H1 (cell line): ENCODE results near the gene ASTN2. TPM values are rescaled to one million over a fixed set of nuclear protein-coding genes. Genes with fewer than 3 reads are reported as not detected.
A peak's percentile ranks its signal among the peaks of the same experiment; 100 is the strongest.

ENCODE experiments used
- CTCF ChIA-PET: fragments of 300-600 bp; sonication (Branson Sonifier 250); formaldehyde crosslinking; loops from one replicate; lab custom pipeline; 2021; ENCODE audit not compliant: partially characterized antibody; lab: Charles Lee
- POLR2A ChIA-PET: fragments of 300-600 bp; sonication (Branson Sonifier 250); formaldehyde crosslinking; loops from one replicate; lab custom pipeline; 2021; ENCODE audit warnings: inconsistent platforms; ENCODE audit not compliant: partially characterized antibody; lab: Charles Lee
- DNase-seq, 2 experiments: peaks; one replicate each; pipeline versions ENCODE4 v3.0.0 to v3.0.0-alpha.2; 2010 to 2022; ENCODE audit warnings: low spot score in 2 of 2, low read depth in 1 of 2, mixed read lengths in 1 of 2
- FAIRE-seq: peaks from 2 replicates; lab custom pipeline; 2011; peaks lifted over from hg19 to GRCh38; lab: Jason Lieb, UNC
- H2AFZ ChIP-seq: 2 replicates; pipeline ENCODE4 v1.8.1; 2012; ENCODE audit warnings: low read length, inconsistent platforms
- H2AK5ac ChIP-seq: 2 replicates; pipeline ENCODE4 v1.6.1; 2013; ENCODE audit warnings: low read depth, low read length
- H2BK120ac ChIP-seq: replicated peaks from 2 replicates; pipeline ENCODE3; 2013; ENCODE audit warnings: low read depth, low read length, inconsistent platforms
- H2BK12ac ChIP-seq: 2 replicates; pipeline ENCODE4 v1.6.1; 2013; ENCODE audit warnings: low read depth, low read length
- H2BK15ac ChIP-seq: 2 replicates; pipeline ENCODE4 v1.6.1; 2013; ENCODE audit warnings: low read length
- H2BK20ac ChIP-seq: 2 replicates; pipeline ENCODE4 v1.6.1; 2013; ENCODE audit warnings: low read length
- H2BK5ac ChIP-seq: 2 replicates; pipeline ENCODE4 v1.6.1; 2013; ENCODE audit warnings: low read depth, low read length
- H3K14ac ChIP-seq: 2 replicates; pipeline ENCODE4 v1.6.1; 2013; ENCODE audit warnings: inconsistent platforms; ENCODE audit not compliant: insufficient read length
- H3K18ac ChIP-seq: 2 replicates; pipeline ENCODE4 v1.6.1; 2013; ENCODE audit warnings: low read length; ENCODE audit errors: extremely low read depth
- H3K23ac ChIP-seq: 2 replicates; pipeline ENCODE4 v1.6.1; 2013; ENCODE audit warnings: inconsistent platforms; ENCODE audit not compliant: insufficient read length
- H3K23me2 ChIP-seq: 2 replicates; pipeline ENCODE4 v1.6.1; 2013; ENCODE audit warnings: low read depth, low read length
- H3K27ac ChIP-seq: 2 replicates; pipeline ENCODE4 v1.6.1; 2011; ENCODE audit warnings: low read depth, low read length, inconsistent platforms
- H3K27me3 ChIP-seq, 4 experiments: replicated peaks in 1 of 4; 1 replicate in 1 of 4; 2 replicates in 3 of 4; pipeline versions ENCODE4 v1.6.1 to v1.8.1; 2011 to 2013; ENCODE audit warnings: low read length in 3 of 4, mild to moderate bottlenecking in 3 of 4, inconsistent platforms in 2 of 4, mixed read lengths in 2 of 4, moderate library complexity in 1 of 4; ENCODE audit not compliant: control insufficient read depth in 3 of 4, insufficient read depth in 3 of 4; ENCODE audit errors: extremely low read depth in 1 of 4
- H3K36me3 ChIP-seq, 4 experiments: 2 replicates each; pipeline versions ENCODE4 v1.6.1 to v1.8.1; 2011 to 2013; ENCODE audit warnings: mild to moderate bottlenecking in 4 of 4, low read length in 3 of 4, moderate library complexity in 2 of 4, control low read depth in 1 of 4, inconsistent platforms in 1 of 4; ENCODE audit not compliant: insufficient read depth in 4 of 4, control insufficient read depth in 2 of 4
- H3K4ac ChIP-seq: replicated peaks from 2 replicates; pipeline ENCODE3; 2013; ENCODE audit warnings: low read length, low read depth, mixed read lengths, inconsistent platforms; ENCODE audit not compliant: insufficient read length
- H3K4me1 ChIP-seq, 4 experiments: replicated peaks in 1 of 4; 1 replicate in 1 of 4; 2 replicates in 3 of 4; pipeline versions ENCODE4 v1.6.1 to v1.8.1; 2011 to 2013; ENCODE audit warnings: low read length in 3 of 4, inconsistent platforms in 2 of 4, mixed read lengths in 1 of 4; ENCODE audit not compliant: insufficient read depth in 4 of 4, control insufficient read depth in 3 of 4
- H3K4me2 ChIP-seq, 2 experiments: 2 replicates each; pipeline versions ENCODE4 v1.6.1 to v1.8.1; 2011 to 2013; ENCODE audit warnings: low read depth in 2 of 2, low read length in 2 of 2, control low read depth in 1 of 2, inconsistent platforms in 1 of 2, mild to moderate bottlenecking in 1 of 2; ENCODE audit not compliant: insufficient read depth in 1 of 2
- H3K4me3 ChIP-seq, 4 experiments: fragments of 200-600, 300-600 bp in 1 of 4; sonication (generic), shearing (Covaris generic), sonication (Bioruptor Twin) in 1 of 4; 2 replicates each; pipeline versions ENCODE4 v1.5.1 to v1.8.1; 2011 to 2016; ENCODE audit warnings: low read length in 4 of 4, low read depth in 3 of 4, control low read depth in 2 of 4, inconsistent platforms in 2 of 4, mild to moderate bottlenecking in 2 of 4, mixed read lengths in 1 of 4, moderate library complexity in 1 of 4; ENCODE audit not compliant: insufficient read depth in 2 of 4; ENCODE audit errors: extremely low read depth in 1 of 4
- H3K56ac ChIP-seq: replicated peaks from 2 replicates; pipeline ENCODE3; 2013; ENCODE audit warnings: low read depth, mild to moderate bottlenecking, mixed read lengths, low read length, inconsistent platforms; ENCODE audit not compliant: insufficient read length
- H3K79me1 ChIP-seq: 2 replicates; pipeline ENCODE4 v1.6.1; 2013; ENCODE audit warnings: low read depth, low read length, control low read depth
- H3K79me2 ChIP-seq, 2 experiments: 2 replicates each; pipeline versions ENCODE4 v1.6.1 to v1.8.1; 2012 to 2013; ENCODE audit warnings: low read length in 2 of 2, mild to moderate bottlenecking in 2 of 2, inconsistent platforms in 1 of 2; ENCODE audit not compliant: insufficient read depth in 2 of 2, control insufficient read depth in 1 of 2
- H3K9ac ChIP-seq, 4 experiments: replicated peaks in 1 of 4; 1 replicate in 1 of 4; 2 replicates in 3 of 4; pipeline versions ENCODE4 v1.6.1 to v1.8.1; 2011 to 2013; ENCODE audit warnings: low read depth in 3 of 4, low read length in 3 of 4, control low read depth in 2 of 4, mild to moderate bottlenecking in 2 of 4, moderate library complexity in 2 of 4, inconsistent platforms in 1 of 4; ENCODE audit errors: extremely low read depth in 1 of 4
- H3K9me3 ChIP-seq, 2 experiments: 2 replicates each; pipeline versions ENCODE4 v1.6.1 to v1.8.1; 2012 to 2013; ENCODE audit warnings: mild to moderate bottlenecking in 2 of 2, moderate library complexity in 2 of 2, control low read depth in 1 of 2, inconsistent platforms in 1 of 2, low read depth in 1 of 2, low read length in 1 of 2, mixed read lengths in 1 of 2; ENCODE audit not compliant: insufficient read depth in 2 of 2
- H4K20me1 ChIP-seq, 2 experiments: replicated peaks in 1 of 2; 2 replicates each; pipeline versions ENCODE3 to v1.8.1; 2011 to 2013; ENCODE audit warnings: inconsistent platforms in 2 of 2, low read length in 2 of 2, mild to moderate bottlenecking in 1 of 2; ENCODE audit not compliant: insufficient read depth in 2 of 2, control insufficient read depth in 1 of 2
- H4K5ac ChIP-seq: 2 replicates; pipeline ENCODE4 v1.6.1; 2013; ENCODE audit warnings: low read length, low read depth, mixed read lengths, inconsistent platforms; ENCODE audit not compliant: insufficient read length
- H4K8ac ChIP-seq: 2 replicates; pipeline ENCODE4 v1.8.0; 2013; ENCODE audit warnings: mild to moderate bottlenecking, moderate library complexity, low read length, inconsistent platforms; ENCODE audit not compliant: insufficient read depth; ENCODE audit errors: extremely low read depth
- H4K91ac ChIP-seq: replicated peaks from 2 replicates; pipeline ENCODE3; 2013; ENCODE audit warnings: low read length, mixed read lengths, inconsistent platforms; ENCODE audit not compliant: insufficient read length
- BACH1 ChIP-seq: IDR thresholded peaks from 2 replicates; pipeline ENCODE4 v1.6.1; 2012; ENCODE audit warnings: low read length, improper control_type of control experiment
- HDAC2 ChIP-seq, 2 experiments: fragments of 300-600 bp in 1 of 2; sonication (generic) in 1 of 2; IDR thresholded peaks; 2 replicates each; pipeline ENCODE4 v1.6.1; 2011 to 2012; ENCODE audit warnings: low read depth in 2 of 2, low read length in 2 of 2, mild to moderate bottlenecking in 2 of 2, moderate library complexity in 2 of 2, borderline replicate concordance in 1 of 2, inconsistent platforms in 1 of 2
- WGBS, 2 experiments: shearing (Covaris generic) in 1 of 2; methylation state at CpG; one replicate each; pipeline versions ENCODE4 v1.1.6 to v1.1.7; 2013 to 2015; ENCODE audit warnings: low lambda C conversion rate in 2 of 2, mixed read lengths in 2 of 2, inconsistent platforms in 1 of 2, low coverage in 1 of 2, missing lambda C conversion rate in 1 of 2; ENCODE audit not compliant: insufficient replicate concordance in 2 of 2, insufficient coverage in 1 of 2, insufficient read length in 1 of 2; ENCODE audit errors: extremely low coverage in 1 of 2, missing lambda C conversion rate in 1 of 2; 5-methylcytosine and 5-hydroxymethylcytosine counted together
- polyA plus RNA-seq, 7 experiments: library from polyadenylated mRNA; depleted of rRNA in 3 of 7; stranded (reverse) in 5 of 7; unstranded in 2 of 7; fragments of >200 nt in 5 of 7; fragments of 200-250 nt in 2 of 7; gene quantifications; 1 replicate in 5 of 7; 2 replicates in 1 of 7; 4 replicates in 1 of 7; pipeline versions ENCODE4 v1.2.1 to v1.2.3, GENCODE V29; 2011 to 2013; ENCODE audit warnings: missing spikeins in 2 of 7, mixed read lengths in 2 of 7
- total RNA-seq: library from RNA; stranded (reverse); fragmentation: NEBNext Ultra II Directional; extraction: Animal tissue kit (Norgen Biotek cat#: 25700); gene quantifications from 2 replicates; pipeline ENCODE4 v1.2.1, GENCODE V29; 2021

ASTN2 gene
- total and polyA plus RNA-seq, 2 of the 8 experiments (the other 6 are each of a cell fraction or from before 2014, with no cell fraction given): 8.2 to 13.7 TPM

- Histone ChIP-seq H4K8ac (no peak overlapping the region), H3K9ac (no peak overlapping the region), H2BK20ac (no peak overlapping the region), H3K4me2 (no peak overlapping the region), H3K79me1 (no peaks in the 10 kb centered on the region), H4K5ac (no peak overlapping the region), H3K18ac (no peak overlapping the region), H3K36me3 (no peaks in the 10 kb centered on the region), H3K23me2 (no peaks in the 10 kb centered on the region; the same call in 1 of the 2 replicates), H3K79me2 (no peaks in the 10 kb centered on the region), H3K4me1 (peaks cover 3 to 25% (median 20%) of the 10 kb centered on the region in 4 experiments), H2BK120ac (no peak overlapping the region), H3K56ac (no peak overlapping the region), H2BK5ac (no peak overlapping the region), H2BK15ac (no peak overlapping the region), H3K9me3 (no peaks in the 10 kb centered on the region), H3K23ac (no peak overlapping the region), H2AK5ac (no peak overlapping the region), H4K20me1 (no peaks in the 10 kb centered on the region), H3K4ac (no peak overlapping the region), H3K27ac (no peak overlapping the region), H4K91ac (no peak overlapping the region), H3K4me3 (no peak overlapping the region), H2BK12ac (0 out of 2 replicates have a peak overlapping the region, but pooled peaks have one; percentile 29), H3K14ac (no peak overlapping the region), H3K27me3 (no peaks in the 10 kb centered on the region), H2AFZ (no peak overlapping the region)
- WGBS, 2 experiments: 96% methylated on average over 1 of the region's 1 CpG; no CpG with 5 or more reads in 1 of the 2 experiments
- DNase-seq: no peak
- POLR2A ChIA-PET: interaction anchor here (0.8 to 1.4 kb wide), 2 partner anchors 9 to 15 kb away, joined by 3 read pairs; no protein-coding TSS in a partner anchor
- peak; percentile 88 for TF ChIP-seq BACH1
- no peak for TF ChIP-seq HDAC2 (IDR thresholded peaks at IDR 0.05; ENCODE audit: borderline replicate concordance in 1 of 2, low read depth in 2 of 2, low read length in 2 of 2)
- FAIRE-seq: no peak
- CTCF ChIA-PET: interaction anchor here (0.5 to 2.1 kb wide), 8 partner anchors 9 to 527 kb away, joined by 3 to 8 read pairs (median 3); no protein-coding TSS in a partner anchor
Observed at GRCh38 chr9:117096138-117096537, 318.7 kb downstream of the ASTN2 start.
